Esophagus muscularis mucosa (tissue), 3 donors: ENCODE data around the gene BBLN.

Experiments used
- CTCF ChIP-seq, 3 experiments: fragments of 200-600 bp in 2 of 3; fragments of 450-650 bp in 1 of 3; sonication (generic) in 2 of 3; IDR thresholded peaks; one replicate each; pipeline ENCODE4 v1.5.1; 2017 to 2019; ENCODE audit warnings: antibody characterized with exemption in 3 of 3, mild to moderate bottlenecking in 2 of 3, moderate library complexity in 1 of 3
- POLR2A ChIP-seq: fragments of 450-650 bp; IDR thresholded peaks from one replicate; pipeline ENCODE4 v1.6.1; 2017; ENCODE audit warnings: antibody characterized with exemption, moderate library complexity, mild to moderate bottlenecking, low read depth
- POLR2AphosphoS5 ChIP-seq, 2 donors: sonication (generic); formaldehyde crosslinking; IDR thresholded peaks; one replicate each; pipeline ENCODE4 v1.6.1; 2017; ENCODE audit warnings: antibody characterized with exemption in 2 of 2

GRCh38 chr9:128162215-128163026 is 2.4 kb downstream of the BBLN start:
- no peak for TF ChIP-seq POLR2AphosphoS5 (IDR thresholded peaks at IDR 0.05)
- no peak for TF ChIP-seq CTCF (IDR thresholded peaks at IDR 0.05)
- no peak for TF ChIP-seq POLR2A
